K562 (cell line): ENCODE results near the gene PRM2. TPM values are rescaled to one million over a fixed set of nuclear protein-coding genes. Genes with fewer than 3 reads are reported as not detected.

Source experiments
- ATAC-seq: fragments of 200-7000 bp; cut with Tn5 transposase; 3 replicates; pipeline ENCODE4 v1.9.1; 2020; ENCODE audit warnings: moderate library complexity
- BruUV-seq: library from RNA; stranded (reverse); fragments of 400-500 nt; replicated peaks from 2 replicates; lab custom pipeline; 2021; lab: Mats Ljungman, UMichigan
- CTCF ChIA-PET: fragments of 300-600 bp; formaldehyde crosslinking; extraction: SDS; loops from one replicate; lab custom pipeline; 2021; ENCODE audit warnings: low intra/inter-chr PET ratio; lab: Yijun Ruan, JAX
- POLR2A ChIA-PET: fragments of 300-600, 350-650 bp; sonication (Branson Sonifier 250); formaldehyde crosslinking; extraction: SDS; loops from one replicate; lab custom pipeline; 2021; ENCODE audit warnings: antibody characterized with exemption, inconsistent platforms; lab: Yijun Ruan, JAX
- DNase-seq, 4 experiments: peaks; one replicate each; pipeline versions ENCODE4 v3.0.0 to v3.0.0-alpha.2; 2011 to 2018; ENCODE audit warnings: low spot score in 3 of 4, mixed read lengths in 3 of 4; ENCODE audit errors: extremely low read depth in 1 of 4
- FAIRE-seq: peaks from 2 replicates; lab custom pipeline; 2011; peaks lifted over from hg19 to GRCh38; lab: Jason Lieb, UNC
- H2AFZ ChIP-seq: 2 replicates; pipeline ENCODE4 v1.6.0; 2011; ENCODE audit warnings: low read depth, low read length, control low read depth, inconsistent platforms
- H3K27ac ChIP-seq: fragments of 200-600 bp; 3 replicates; pipeline ENCODE4 v1.8.0; 2011; ENCODE audit warnings: low read depth, mild to moderate bottlenecking, control low read depth, inconsistent platforms, low read length, moderate library complexity, mixed read lengths; ENCODE audit errors: extremely low read depth
- H3K27me3 ChIP-seq, 2 experiments: fragments of 300-600 bp in 1 of 2; 2 replicates in 1 of 2; 3 replicates in 1 of 2; pipeline versions ENCODE4 v1.6.0 to v1.8.0; 2011; ENCODE audit warnings: inconsistent platforms in 2 of 2, low read length in 2 of 2, mild to moderate bottlenecking in 1 of 2, mixed read lengths in 1 of 2, moderate library complexity in 1 of 2; ENCODE audit not compliant: control insufficient read depth in 2 of 2, insufficient read depth in 2 of 2
- H3K36me3 ChIP-seq: fragments of 300-600 bp; 3 replicates; pipeline ENCODE4 v1.8.0; 2011; ENCODE audit warnings: mild to moderate bottlenecking, low read length, inconsistent platforms; ENCODE audit not compliant: control insufficient read depth, insufficient read depth
- H3K4me1 ChIP-seq, 2 experiments: fragments of 200-600 bp in 1 of 2; replicated peaks in 1 of 2; 2 replicates in 1 of 2; 3 replicates in 1 of 2; pipeline versions ENCODE4 v1.5.1 to v1.8.0; 2011; ENCODE audit warnings: inconsistent platforms in 2 of 2, low read length in 2 of 2, mild to moderate bottlenecking in 1 of 2, mixed read lengths in 1 of 2, moderate library complexity in 1 of 2; ENCODE audit not compliant: control insufficient read depth in 2 of 2, insufficient read depth in 2 of 2
- H3K4me2 ChIP-seq: 2 replicates; pipeline ENCODE4 v1.6.1; 2011; ENCODE audit warnings: low read length, control low read depth, inconsistent platforms, mixed read lengths; ENCODE audit not compliant: insufficient read depth
- H3K4me3 ChIP-seq: fragments of 200-600 bp; sonication (generic), shearing (Covaris generic); 2 replicates; pipeline ENCODE4 v1.5.1; 2016; ENCODE audit warnings: control low read depth, inconsistent platforms
- H3K79me2 ChIP-seq: fragments of 200-600 bp; 3 replicates; pipeline ENCODE4 v1.8.0; 2011; ENCODE audit warnings: low read length, inconsistent platforms; ENCODE audit not compliant: control insufficient read depth, insufficient read depth
- H3K9ac ChIP-seq, 2 experiments: 2 replicates each; pipeline versions ENCODE4 v1.6.0 to v1.6.1; 2011; ENCODE audit warnings: low read depth in 2 of 2, low read length in 2 of 2, control low read depth in 1 of 2, inconsistent platforms in 1 of 2, mild to moderate bottlenecking in 1 of 2, mixed read lengths in 1 of 2; ENCODE audit not compliant: insufficient read depth in 1 of 2
- H3K9me1 ChIP-seq: one replicate; pipeline ENCODE4 v1.6.0; 2011; ENCODE audit warnings: inconsistent platforms, mild to moderate bottlenecking, low read length, moderate library complexity; ENCODE audit not compliant: control insufficient read depth, insufficient read depth
- H3K9me3 ChIP-seq: replicated peaks from 2 replicates; pipeline ENCODE4 v1.5.1; 2011; ENCODE audit warnings: low read depth, low read length, inconsistent platforms; ENCODE audit not compliant: control insufficient read depth, insufficient read depth
- H4K20me1 ChIP-seq: replicated peaks from 2 replicates; pipeline ENCODE4 v1.6.1; 2011; ENCODE audit warnings: low read length, inconsistent platforms, mixed read lengths; ENCODE audit not compliant: control insufficient read depth, insufficient read depth
- BCOR ChIP-seq: fragments of 450-650 bp; IDR thresholded peaks from 2 replicates; pipeline ENCODE4 v1.6.1; 2016
- BRD9 ChIP-seq: fragments of 450-650 bp; IDR thresholded peaks from 2 replicates; pipeline ENCODE4 v1.6.1; 2018; ENCODE audit warnings: low read depth; ENCODE audit not compliant: partially characterized antibody
- ESRRA ChIP-seq: fragments of 450-650 bp; IDR thresholded peaks from 2 replicates; pipeline ENCODE4 v1.6.1; 2014; ENCODE audit warnings: low read depth, mild to moderate bottlenecking, moderate library complexity, borderline replicate concordance
- ETV1 ChIP-seq: fragments of 450-650 bp; conservative IDR thresholded peaks from 2 replicates; pipeline ENCODE4 v1.6.1; 2016; ENCODE audit warnings: missing genetic modification characterization, control low read depth, low read depth, missing compliant biosample characterization
- GTF2F1 ChIP-seq: IDR thresholded peaks from 2 replicates; pipeline ENCODE4 v1.6.1; 2011; ENCODE audit warnings: low read depth, low read length, improper control_type of control experiment
- IRF2 ChIP-seq: sonication (generic); formaldehyde crosslinking; IDR thresholded peaks from 2 replicates; pipeline ENCODE4 v1.8.1; 2022; ENCODE audit warnings: mild to moderate bottlenecking, missing genetic modification reagents
- JUND ChIP-seq, 2 experiments: IDR thresholded peaks; 2 replicates in 1 of 2; 3 replicates in 1 of 2; pipeline ENCODE4 v1.6.1; 2011; ENCODE audit warnings: borderline replicate concordance in 2 of 2, low read depth in 2 of 2, low read length in 2 of 2, improper control_type of control experiment in 1 of 2, missing biosample characterization in 1 of 2, missing genetic modification characterization in 1 of 2, missing genetic modification reagents in 1 of 2
- PURB ChIP-seq: sonication (generic); formaldehyde crosslinking; IDR thresholded peaks from 2 replicates; pipeline ENCODE4 v1.9.0; 2021; ENCODE audit warnings: low read depth, mild to moderate bottlenecking, missing genetic modification reagents
- RBM25 ChIP-seq: fragments of 200-400 bp; formaldehyde crosslinking; IDR thresholded peaks from 2 replicates; pipeline ENCODE4 v1.6.1; 2018; ENCODE audit warnings: low read length, low read depth, moderate library complexity; ENCODE audit not compliant: severe bottlenecking
- SPI1 ChIP-seq: IDR thresholded peaks from 2 replicates; pipeline ENCODE4 v1.6.1; 2011; ENCODE audit warnings: low read depth, low read length, control low read depth, borderline replicate concordance
- SREBF2 ChIP-seq: sonication (generic); formaldehyde crosslinking; IDR thresholded peaks from 2 replicates; pipeline ENCODE4 v1.4.0; 2020; ENCODE audit warnings: mild to moderate bottlenecking, missing genetic modification reagents
- SRF ChIP-seq, 2 experiments: fragments of 250-450, 450-650 bp in 1 of 2; sonication (Bioruptor Pico) in 1 of 2; sonication (generic) in 1 of 2; formaldehyde crosslinking; IDR thresholded peaks; 2 replicates each; pipeline versions ENCODE4 v1.5.0 to v1.5.1; 2020 to 2022; ENCODE audit warnings: mild to moderate bottlenecking in 1 of 2, missing genetic modification reagents in 1 of 2
- SRSF1 ChIP-seq: fragments of 200-400 bp; formaldehyde crosslinking; IDR thresholded peaks from 2 replicates; pipeline ENCODE4 v1.6.1; 2017; ENCODE audit warnings: mild to moderate bottlenecking, low read depth, low read length, moderate library complexity
- ZBTB7A ChIP-seq: IDR thresholded peaks from 2 replicates; pipeline ENCODE4 v1.6.1; 2011; ENCODE audit warnings: low read depth, mild to moderate bottlenecking, low read length, moderate library complexity, borderline replicate concordance; ENCODE audit not compliant: control insufficient read depth
- ZNF696 ChIP-seq: fragments of 250-450 bp; sonication (Bioruptor Pico); conservative IDR thresholded peaks from 2 replicates; pipeline ENCODE4 v1.4.0; 2020; ENCODE audit warnings: mild to moderate bottlenecking, moderate library complexity
- ZNF764 ChIP-seq: fragments of 250-450 bp; sonication (Bioruptor Pico); IDR thresholded peaks from 2 replicates; pipeline ENCODE4 v1.4.0; 2020; ENCODE audit warnings: low read depth, mild to moderate bottlenecking, moderate library complexity
- WGBS: fragments of 100-300 bp; shearing (Covaris generic); methylation state at CpG from one replicate; pipeline ENCODE4 v1.1.6; 2016; ENCODE audit warnings: low coverage, mixed read lengths; ENCODE audit not compliant: insufficient coverage; ENCODE audit errors: missing lambda C conversion rate; 5-methylcytosine and 5-hydroxymethylcytosine counted together
- in situ Hi-C: fragments of 300-500 bp; cut with MboI; formaldehyde crosslinking; loops from 4 replicates; pipeline ENCODE4 v1.15.0; 2018; ENCODE audit warnings: inconsistent platforms, mixed read lengths
- intact Hi-C: fragments of 100-400 bp; cut with micrococcal nuclease; formaldehyde crosslinking; loops from 2 replicates; pipeline ENCODE4 v1.14.2; 2022
- polyA plus RNA-seq, 8 experiments: library from polyadenylated mRNA; depleted of rRNA in 4 of 8; stranded (reverse) in 5 of 8; unstranded in 3 of 8; fragments of >200 nt; fragmentation: Nextera tagmentation in 2 of 8; fragmentation: Illumina TruSeq in 1 of 8; extraction: Ambion mirVana in 2 of 8; extraction: Trizol in 1 of 8; gene quantifications; 2 replicates each; pipeline versions ENCODE4 v1.2.1 to v1.2.3, GENCODE V29; 2011 to 2014; ENCODE audit warnings: inconsistent platforms in 1 of 8, missing spikeins in 1 of 8
- total RNA-seq, 7 experiments: library from RNA; depleted of rRNA in 6 of 7; stranded (reverse); fragments of >200 nt in 6 of 7; fragmentation: Illumina TruSeq in 2 of 7; extraction: Trizol in 2 of 7; gene quantifications; 2 replicates each; pipeline versions ENCODE4 v1.2.1 to v1.2.3, GENCODE V29; 2011 to 2021; ENCODE audit warnings: low replicate concordance in 1 of 7
- TF ChIP-seq, protein P1 (sequence below): IDR thresholded peaks from 2 replicates; pipeline ENCODE4 v1.6.1; 2014; ENCODE audit warnings: antibody characterized with exemption
- TF ChIP-seq, protein P2 (sequence below): conservative IDR thresholded peaks from 2 replicates; pipeline ENCODE4 v1.6.1; 2011; ENCODE audit warnings: low read depth, mild to moderate bottlenecking, low read length; ENCODE audit not compliant: control insufficient read depth

The PRM2 gene
- total and polyA plus RNA-seq, 9 of the 15 experiments (the other 6 are each of a cell fraction or from before 2014, with no cell fraction given), result not detected

DNA sequence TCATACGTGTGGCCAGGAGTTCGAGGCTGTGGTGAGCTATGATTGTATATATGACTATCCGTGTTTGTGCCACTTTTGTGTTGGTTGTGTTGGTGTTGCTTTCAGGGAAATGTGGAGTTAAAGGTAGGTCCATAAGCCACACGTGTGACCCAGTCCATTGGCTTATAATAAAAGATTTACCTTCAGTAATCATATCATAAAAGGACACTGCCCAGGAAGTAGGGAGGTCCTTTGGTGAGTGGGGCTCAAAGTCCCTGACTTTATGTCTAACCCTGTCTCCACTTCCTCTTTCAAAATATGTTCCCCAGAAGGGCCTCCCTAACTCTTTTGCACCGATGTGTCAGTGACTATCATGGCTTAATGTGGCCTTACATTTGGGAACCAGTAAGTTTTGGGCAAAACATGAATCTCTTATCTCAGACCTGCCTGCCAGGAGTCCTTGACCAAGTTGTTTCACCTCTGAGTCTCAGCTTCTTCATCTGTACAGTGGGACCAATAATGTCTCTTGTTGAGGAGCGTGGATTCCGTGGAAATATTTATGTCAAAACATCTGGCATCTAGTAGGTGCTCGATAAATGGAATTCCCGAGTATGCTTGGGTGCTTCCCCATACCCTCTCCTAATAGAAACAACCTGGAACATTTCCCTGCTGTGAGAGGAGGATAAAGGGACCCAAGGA is 12.0 kb downstream of the PRM2 start:
- Histone ChIP-seq H3K4me1 (peaks cover 0 to 6% of the 10 kb centered on the region in 2 experiments; a peak in 2 of 5 replicates), H3K9me1 (no peaks in the 10 kb centered on the region), H3K79me2 (no peaks in the 10 kb centered on the region), H3K36me3 (no peaks in the 10 kb centered on the region), H2AFZ (no peak overlapping the region), H3K27ac (no peak overlapping the region), H3K4me3 (no peak overlapping the region), H3K9me3 (no peaks in the 10 kb centered on the region; the same call in 1 of the 2 replicates), H3K9ac (no peak overlapping the region), H3K4me2 (no peak overlapping the region), H4K20me1 (0 out of 2 replicates have a peak, but pooled peaks cover 8% of the 10 kb centered on the region), H3K27me3 (peaks cover 2 to 44% of the 10 kb centered on the region in 2 experiments; a peak in 4 of 5 replicates)
- in situ Hi-C loops (loop anchor here (5.0 kb wide), 2 partner anchors 88 to 307 kb away; no protein-coding TSS in a partner anchor), intact Hi-C loops (no loop called here)
- ChIA-PET POLR2A (interaction anchor here (2.2 kb wide), 1 partner anchor 8 kb away, joined by 6 read pairs; the partner anchor contains the start of gene SOCS1), CTCF (no interaction called here)
- DNase-seq (no peak), ATAC-seq (no peak), FAIRE-seq (no peak)
- 18% methylated on average over 9 of the region's 9 CpGs for WGBS
- no TSS peak for BruUV-seq
- no peak for TF ChIP-seq ZBTB7A
- TF ChIP-seq SRSF1, result no peak
- no peak for TF ChIP-seq SRF (CRISPR knock-in tag; IDR thresholded peaks at IDR 0.05)
- TF ChIP-seq ZNF764, result no peak
- peak; percentile 45 for TF ChIP-seq RBM25
- no peak for TF ChIP-seq IRF2 (CRISPR knock-in tag)
- no peak for TF ChIP-seq PURB (CRISPR knock-in tag)
- TF ChIP-seq, protein P1, sequence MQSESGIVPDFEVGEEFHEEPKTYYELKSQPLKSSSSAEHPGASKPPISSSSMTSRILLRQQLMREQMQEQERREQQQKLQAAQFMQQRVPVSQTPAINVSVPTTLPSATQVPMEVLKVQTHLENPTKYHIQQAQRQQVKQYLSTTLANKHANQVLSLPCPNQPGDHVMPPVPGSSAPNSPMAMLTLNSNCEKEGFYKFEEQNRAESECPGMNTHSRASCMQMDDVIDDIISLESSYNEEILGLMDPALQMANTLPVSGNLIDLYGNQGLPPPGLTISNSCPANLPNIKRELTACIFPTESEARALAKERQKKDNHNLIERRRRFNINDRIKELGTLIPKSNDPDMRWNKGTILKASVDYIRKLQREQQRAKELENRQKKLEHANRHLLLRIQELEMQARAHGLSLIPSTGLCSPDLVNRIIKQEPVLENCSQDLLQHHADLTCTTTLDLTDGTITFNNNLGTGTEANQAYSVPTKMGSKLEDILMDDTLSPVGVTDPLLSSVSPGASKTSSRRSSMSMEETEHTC, result no peak
- TF ChIP-seq, protein P2, sequence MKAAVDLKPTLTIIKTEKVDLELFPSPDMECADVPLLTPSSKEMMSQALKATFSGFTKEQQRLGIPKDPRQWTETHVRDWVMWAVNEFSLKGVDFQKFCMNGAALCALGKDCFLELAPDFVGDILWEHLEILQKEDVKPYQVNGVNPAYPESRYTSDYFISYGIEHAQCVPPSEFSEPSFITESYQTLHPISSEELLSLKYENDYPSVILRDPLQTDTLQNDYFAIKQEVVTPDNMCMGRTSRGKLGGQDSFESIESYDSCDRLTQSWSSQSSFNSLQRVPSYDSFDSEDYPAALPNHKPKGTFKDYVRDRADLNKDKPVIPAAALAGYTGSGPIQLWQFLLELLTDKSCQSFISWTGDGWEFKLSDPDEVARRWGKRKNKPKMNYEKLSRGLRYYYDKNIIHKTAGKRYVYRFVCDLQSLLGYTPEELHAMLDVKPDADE, result no peak
- TF ChIP-seq ZNF696 (CRISPR knock-in tag), result no peak
- TF ChIP-seq ETV1 (tag), result peak; percentile 31; the same call in 1 of the 2 replicates
- no peak for TF ChIP-seq SREBF2 (CRISPR knock-in tag)
- peak; percentile 35; the same call in 1 of the 2 replicates for TF ChIP-seq BCOR
- no peak for TF ChIP-seq GTF2F1
- peak; percentile 83 for TF ChIP-seq ESRRA
- TF ChIP-seq BRD9, result no peak
- TF ChIP-seq JUND (IDR thresholded peaks at IDR 0.05; ENCODE audit: borderline replicate concordance, low read depth, low read length), result no peak
- no peak for TF ChIP-seq JUND (tag; IDR thresholded peaks at IDR 0.05; ENCODE audit: borderline replicate concordance, low read depth, low read length)
- TF ChIP-seq SPI1, result peak; percentile 93
